ENCODE results near the gene AGBL1.
"Not testable (repeated sequence)": the region's sequence is repeated elsewhere in the genome, so short reads cannot be mapped to it uniquely, and the experiment has no call there.

Gene AGBL1

DNA sequence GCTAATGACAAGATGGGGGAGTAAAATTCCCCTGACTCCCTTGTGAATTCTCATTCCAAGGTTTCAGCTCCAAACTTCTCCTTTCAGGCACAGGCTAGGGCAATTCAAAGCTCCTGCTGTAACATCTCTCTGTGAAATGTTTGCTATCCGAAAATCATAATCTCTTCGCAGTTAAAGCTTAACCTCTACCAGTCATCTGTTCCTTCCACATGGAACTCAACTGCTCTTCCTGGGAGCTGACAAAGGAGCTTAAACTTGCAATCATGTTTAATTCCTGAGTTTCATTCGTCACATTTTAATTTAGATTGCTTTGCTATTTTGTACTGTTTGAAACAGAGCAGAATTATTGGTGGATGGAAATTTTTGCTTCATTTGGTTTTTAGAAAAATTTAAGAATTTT, 328.6 kb downstream of the AGBL1 start:
- DNase-seq = no peak

DNA sequence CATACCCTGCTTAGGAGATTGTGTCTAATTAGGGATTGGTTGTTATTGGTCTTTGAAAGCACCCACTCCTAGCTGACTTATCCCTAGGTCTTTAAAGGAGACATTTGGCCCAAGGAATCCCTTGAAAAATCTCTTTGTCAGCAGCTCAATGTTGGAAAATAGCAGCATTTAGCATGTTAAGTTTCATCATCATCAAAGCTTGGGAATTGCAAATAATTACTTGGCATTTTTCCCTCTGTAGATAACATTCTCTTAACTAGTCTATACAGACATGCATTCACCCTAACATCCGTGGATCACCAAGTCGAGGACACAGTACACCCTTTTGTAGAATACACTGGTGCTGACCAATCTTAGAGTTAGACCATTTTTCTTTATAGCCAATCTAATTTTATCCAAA, 332.2 kb downstream of the AGBL1 start:
- DNase-seq = no peak

DNA sequence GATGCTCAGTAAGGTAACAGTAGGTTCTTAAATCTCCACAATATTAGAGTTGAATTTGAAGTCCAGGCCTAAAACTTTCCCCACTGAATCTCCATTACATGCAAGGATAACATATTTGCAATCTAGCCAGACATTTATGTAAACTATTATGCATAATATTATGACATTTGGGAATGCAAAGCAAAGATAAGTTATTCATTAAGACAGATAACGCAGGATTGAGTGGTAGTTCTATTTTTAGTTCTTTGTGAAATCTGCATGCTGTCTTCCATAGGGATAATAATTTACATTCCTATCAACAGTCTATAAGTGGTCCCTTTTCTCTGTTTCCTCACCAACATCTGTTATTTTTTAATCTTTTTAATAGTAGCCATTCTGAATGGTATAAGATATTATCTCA, 333.5 kb downstream of the AGBL1 start:
- no peak for DNase-seq

GRCh38 chr15:86425746-86426145, 346.1 kb downstream of the AGBL1 start:
- no peak for DNase-seq

- no peak for DNase-seq
These were observed 353.2 kb downstream of the AGBL1 start for GRCh38 chr15:86432861-86433260.

GRCh38 chr15:86433983-86434382, 354.3 kb downstream of the AGBL1 start:
- DNase-seq = no peak

DNA sequence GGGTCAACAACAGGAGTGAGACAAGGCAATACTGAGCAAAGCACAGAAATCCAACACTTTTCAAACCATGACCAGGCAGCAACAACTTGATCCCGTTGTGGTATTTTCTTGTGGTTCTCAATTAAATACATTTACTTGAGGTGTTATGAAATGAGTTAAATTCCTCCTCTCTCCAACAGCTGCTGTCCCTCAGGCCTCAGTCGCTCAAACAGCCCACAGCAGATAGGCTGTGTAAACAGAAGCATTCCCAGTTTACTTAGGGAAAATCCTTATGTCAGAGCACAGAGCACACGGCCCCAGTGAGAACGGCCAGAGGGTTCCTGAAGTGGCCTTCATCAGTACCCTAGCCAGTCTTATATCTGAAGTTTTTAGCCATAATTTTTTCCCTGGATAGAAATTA, 359.9 kb downstream of the AGBL1 start:
- DNase-seq = no peak

- DNase-seq = peak; percentile 16
These were observed 364.9 kb downstream of the AGBL1 start for GRCh38 chr15:86444527-86444926.

- no peak for DNase-seq
These were observed 366.0 kb downstream of the AGBL1 start for GRCh38 chr15:86445579-86446252.

DNA sequence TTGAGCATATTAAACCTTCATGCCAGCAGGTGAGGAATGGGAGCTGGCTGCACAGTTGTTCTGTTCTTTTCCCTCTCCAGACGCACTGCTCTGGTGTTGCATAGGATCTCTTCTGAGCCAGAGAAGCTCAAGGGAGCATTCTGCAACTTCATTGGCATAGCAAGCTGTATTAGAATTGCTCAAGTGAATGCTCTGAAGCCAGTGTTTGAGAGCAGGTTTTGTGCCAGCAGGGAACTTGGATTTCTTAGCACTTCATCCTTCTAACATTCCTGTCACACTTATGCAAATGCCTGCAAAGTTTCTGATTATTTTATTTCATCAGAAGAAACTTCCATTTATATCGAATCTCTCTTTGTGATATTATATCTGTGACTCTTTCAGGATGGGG, 366.6 kb downstream of the AGBL1 start:
- DNase-seq = no peak

DNA sequence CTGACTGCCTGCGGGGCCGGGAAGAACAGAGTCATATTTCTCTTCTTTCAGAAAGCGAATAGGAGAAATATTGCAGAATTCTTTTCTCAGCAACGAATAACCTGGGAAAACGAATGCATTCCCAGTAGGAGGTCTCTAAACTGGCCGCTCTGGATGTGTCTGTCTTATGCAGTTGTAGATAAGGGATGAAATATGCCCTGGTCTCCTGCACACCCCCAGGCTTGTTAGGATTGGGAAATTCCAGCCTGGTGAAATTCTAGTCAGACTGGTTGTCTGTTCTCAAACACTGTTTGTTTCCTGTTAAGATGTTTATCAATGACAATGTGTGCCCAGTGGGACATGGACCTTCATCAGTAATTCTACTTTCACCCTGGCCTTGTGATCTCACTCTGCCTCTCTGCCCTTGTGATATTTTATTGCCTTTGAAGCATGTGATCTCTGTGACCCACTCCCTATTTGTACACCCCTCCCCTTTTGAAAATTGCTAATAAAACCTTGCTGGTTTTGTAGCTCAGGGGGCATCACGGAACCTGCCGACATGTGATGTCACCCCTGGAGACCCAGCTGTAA, 385.9 kb downstream of the AGBL1 start:
- not testable (repeated sequence) for DNase-seq

GRCh38 chr15:86481720-86482119, 402.0 kb downstream of the AGBL1 start:
- DNase-seq = no peak

GRCh38 chr15:86483936-86484335, 404.3 kb downstream of the AGBL1 start:
- DNase-seq = no peak

- DNase-seq = peak; percentile 53
These were observed 408.4 kb downstream of the AGBL1 start for GRCh38 chr15:86488046-86488445.

- no peak for DNase-seq
These were observed 410.3 kb downstream of the AGBL1 start for GRCh38 chr15:86489981-86490380.

GRCh38 chr15:86491118-86491517, 411.4 kb downstream of the AGBL1 start:
- no peak for DNase-seq

DNA sequence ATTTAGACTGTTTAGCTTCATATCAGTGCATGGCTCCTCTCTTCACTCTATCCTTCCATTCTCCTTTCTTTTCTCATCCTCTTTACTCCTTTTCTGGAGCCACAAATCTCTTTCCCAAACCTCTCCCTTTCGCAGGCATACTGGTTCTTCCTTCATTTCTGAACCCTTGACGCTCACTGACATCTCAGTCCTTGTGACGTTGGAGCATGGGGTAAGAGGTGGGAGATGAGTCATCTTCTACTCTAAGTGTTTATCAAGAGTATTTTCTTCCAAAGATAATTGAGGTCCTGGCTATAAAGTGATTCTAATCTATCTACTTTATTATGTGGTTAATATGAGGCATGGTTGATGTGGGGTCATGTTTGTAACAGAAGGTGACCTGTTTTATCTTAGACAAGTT, 414.2 kb downstream of the AGBL1 start:
- no peak for DNase-seq

GRCh38 chr15:86494475-86494874, 414.8 kb downstream of the AGBL1 start:
- DNase-seq = no peak

DNA sequence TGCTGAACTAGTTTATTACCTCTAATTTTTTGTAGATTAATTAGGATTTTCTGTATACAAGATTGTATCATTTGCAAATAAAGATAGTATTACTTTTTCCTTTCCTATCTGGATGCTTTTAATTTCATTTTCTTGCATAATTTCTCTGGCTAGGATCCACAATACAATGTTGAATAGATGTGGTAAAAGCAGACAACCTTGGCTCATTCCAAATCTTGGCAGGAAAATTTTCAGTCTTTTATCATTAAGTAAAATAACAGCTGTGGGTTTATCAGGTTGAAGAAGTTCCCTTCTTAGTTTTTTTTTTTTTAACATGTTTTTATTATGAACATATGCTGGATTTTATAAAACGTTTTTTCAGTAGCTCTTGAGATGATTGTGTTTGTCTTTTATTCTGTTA, 422.6 kb downstream of the AGBL1 start:
- no peak for DNase-seq

DNA sequence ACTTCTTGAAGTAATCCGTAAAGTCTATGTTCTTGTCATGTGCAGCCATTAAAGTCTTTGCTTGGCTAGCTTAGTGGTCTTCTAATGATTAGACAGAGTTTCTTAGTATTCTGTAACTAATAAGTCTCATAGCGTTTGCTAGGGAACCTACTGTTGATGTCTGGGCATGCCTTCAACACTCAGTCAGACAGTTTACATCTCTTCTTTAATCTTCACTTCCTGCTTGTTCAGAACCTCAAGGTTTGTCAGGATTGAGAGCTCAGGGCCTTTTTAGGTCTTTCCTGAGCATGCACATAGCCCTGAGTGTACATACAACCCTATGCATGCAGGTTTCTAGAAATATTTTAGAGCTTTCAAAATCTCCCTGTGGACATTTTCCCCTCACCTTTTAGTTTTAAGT, 426.3 kb downstream of the AGBL1 start:
- DNase-seq = no peak

DNA sequence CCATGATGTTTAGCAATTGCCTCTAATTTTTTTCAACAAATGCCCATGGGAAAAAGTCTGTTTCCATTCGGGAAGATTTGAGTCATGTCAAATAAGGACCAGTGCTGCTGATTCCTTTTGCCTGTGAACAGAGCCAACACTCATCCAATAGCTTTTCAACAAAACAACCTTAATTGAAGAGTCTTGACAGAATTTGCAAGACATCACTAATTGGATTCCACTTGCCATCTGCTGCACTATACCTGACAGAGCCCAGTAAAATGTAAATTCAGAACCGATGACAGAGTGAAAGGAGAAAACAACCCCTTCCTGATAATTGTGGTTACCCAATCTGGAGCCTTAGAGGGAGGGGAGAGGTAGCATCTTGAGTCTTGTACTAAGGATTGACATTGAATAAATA, 426.7 kb downstream of the AGBL1 start:
- DNase-seq = no peak

GRCh38 chr15:86515625-86516024, 436.0 kb downstream of the AGBL1 start:
- no peak for DNase-seq

DNA sequence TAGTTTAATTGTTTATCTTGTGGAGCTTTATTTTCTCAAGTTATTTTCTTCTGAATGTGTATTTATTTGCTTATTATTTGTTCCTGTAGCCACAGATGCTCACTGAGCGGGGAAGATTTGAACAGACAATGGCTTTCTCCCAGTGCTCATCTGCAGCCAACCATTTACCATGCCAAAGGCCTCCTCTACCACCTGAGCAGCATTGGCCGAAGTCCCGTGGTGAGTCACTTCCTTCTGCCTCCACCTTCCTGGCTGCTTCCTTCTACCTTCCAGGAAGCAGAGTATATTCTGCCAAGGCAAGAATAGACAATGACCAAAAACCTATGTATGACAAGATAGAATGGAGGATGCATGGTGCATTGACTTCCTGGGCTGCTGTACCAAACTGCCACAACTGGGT, 443.1 kb downstream of the AGBL1 start:
- no peak for DNase-seq

DNA sequence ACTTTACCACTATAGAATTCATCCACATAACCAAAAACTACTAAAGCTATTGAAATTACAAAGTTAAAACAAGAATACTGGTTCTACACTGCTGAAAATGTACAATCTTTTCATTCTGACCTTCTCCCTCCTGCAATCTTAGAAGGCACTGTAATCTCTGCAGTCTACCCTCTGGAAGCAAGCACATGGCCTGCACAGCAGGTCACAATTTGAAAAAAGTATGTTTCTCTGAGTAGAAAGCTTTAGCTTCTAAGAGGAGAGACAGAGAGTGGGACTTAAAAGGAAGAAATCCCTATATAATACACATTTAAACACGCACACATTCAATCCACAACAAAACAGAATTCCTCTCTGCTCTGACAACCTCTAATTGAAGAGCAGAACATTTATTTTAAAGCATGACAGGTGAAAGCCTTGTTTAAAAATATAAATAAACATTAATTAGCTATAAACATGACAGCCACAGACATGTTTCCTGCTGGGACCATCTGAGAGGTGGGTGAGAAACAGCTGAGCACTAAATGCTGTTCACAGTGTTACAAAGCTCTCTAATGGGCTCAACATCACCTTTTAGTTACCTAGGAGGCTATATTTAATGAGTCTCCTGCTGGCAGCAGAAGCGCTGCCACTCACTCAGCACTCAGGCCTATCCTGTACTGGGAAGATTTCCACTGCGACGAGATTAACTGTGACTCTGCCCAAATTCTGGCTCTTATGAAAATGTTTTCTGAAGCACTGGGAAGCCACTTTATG, 447.4 kb downstream of the AGBL1 start:
- no peak for DNase-seq
